ENCODE measurements around the gene LRIG1. TPM values are rescaled to one million over a fixed set of nuclear protein-coding genes. Genes with fewer than 3 reads are reported as not detected.

Gene LRIG1
- total RNA-seq, 1 donor from 2014 or later, result 30.2 TPM

DNA sequence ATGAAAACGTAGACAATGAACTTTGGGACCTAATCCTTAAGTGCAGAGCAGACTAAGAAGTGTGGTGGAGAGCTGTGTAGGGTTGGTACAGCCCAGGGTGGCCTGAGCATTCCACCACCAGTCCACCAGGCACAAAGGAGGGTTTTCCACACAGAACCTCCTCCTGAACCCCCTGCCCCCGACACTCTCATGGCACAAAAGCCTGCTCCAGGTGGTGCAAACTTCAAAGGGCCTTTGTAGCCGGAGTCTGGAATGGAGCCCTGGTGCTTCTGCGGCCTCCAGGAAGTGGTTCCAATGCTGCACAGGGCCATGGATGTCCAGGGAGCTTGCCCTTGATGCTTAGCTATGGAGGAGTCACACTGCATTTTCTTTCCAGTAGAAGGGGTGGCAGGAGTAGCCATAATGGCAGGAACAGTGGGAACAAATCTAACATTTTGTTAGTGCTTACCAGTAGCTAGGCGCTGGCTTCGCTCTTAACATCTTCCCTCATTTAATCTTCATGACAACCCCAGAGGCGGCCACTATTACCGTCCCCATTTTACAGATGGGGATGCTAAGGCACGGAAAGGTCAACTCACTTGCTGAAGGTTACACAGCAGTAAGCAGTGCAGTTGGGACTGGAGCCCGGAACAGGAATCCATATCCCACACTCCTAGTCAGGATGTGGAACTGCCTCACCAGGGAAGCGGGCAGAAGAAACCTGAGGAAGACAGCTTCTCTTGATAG is 68.6 kb downstream of the LRIG1 start:
- H3K9me3 Mint-ChIP-seq (ENCODE audit: unreplicated experiment), result peaks cover 14% of the 10 kb centered on the region
- DNase-seq, result no peak
- TF ChIP-seq, protein P1, sequence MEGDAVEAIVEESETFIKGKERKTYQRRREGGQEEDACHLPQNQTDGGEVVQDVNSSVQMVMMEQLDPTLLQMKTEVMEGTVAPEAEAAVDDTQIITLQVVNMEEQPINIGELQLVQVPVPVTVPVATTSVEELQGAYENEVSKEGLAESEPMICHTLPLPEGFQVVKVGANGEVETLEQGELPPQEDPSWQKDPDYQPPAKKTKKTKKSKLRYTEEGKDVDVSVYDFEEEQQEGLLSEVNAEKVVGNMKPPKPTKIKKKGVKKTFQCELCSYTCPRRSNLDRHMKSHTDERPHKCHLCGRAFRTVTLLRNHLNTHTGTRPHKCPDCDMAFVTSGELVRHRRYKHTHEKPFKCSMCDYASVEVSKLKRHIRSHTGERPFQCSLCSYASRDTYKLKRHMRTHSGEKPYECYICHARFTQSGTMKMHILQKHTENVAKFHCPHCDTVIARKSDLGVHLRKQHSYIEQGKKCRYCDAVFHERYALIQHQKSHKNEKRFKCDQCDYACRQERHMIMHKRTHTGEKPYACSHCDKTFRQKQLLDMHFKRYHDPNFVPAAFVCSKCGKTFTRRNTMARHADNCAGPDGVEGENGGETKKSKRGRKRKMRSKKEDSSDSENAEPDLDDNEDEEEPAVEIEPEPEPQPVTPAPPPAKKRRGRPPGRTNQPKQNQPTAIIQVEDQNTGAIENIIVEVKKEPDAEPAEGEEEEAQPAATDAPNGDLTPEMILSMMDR (IDR thresholded peaks at IDR 0.05; ENCODE audit: partially characterized antibody, unreplicated experiment), result no peak
- no peaks in the 10 kb centered on the region for H3K36me3 Mint-ChIP-seq (ENCODE audit: unreplicated experiment)
- H3K27ac Mint-ChIP-seq (ENCODE audit: unreplicated experiment), result no peak overlapping the region
- H3K27me3 Mint-ChIP-seq (ENCODE audit: unreplicated experiment), result peaks cover 4% of the 10 kb centered on the region
- H3K4me1 Mint-ChIP-seq (ENCODE audit: low read depth, unreplicated experiment), result peaks cover 40% of the 10 kb centered on the region
- H3K4me3 Mint-ChIP-seq (ENCODE audit: unreplicated experiment), result no peak overlapping the region

DNA sequence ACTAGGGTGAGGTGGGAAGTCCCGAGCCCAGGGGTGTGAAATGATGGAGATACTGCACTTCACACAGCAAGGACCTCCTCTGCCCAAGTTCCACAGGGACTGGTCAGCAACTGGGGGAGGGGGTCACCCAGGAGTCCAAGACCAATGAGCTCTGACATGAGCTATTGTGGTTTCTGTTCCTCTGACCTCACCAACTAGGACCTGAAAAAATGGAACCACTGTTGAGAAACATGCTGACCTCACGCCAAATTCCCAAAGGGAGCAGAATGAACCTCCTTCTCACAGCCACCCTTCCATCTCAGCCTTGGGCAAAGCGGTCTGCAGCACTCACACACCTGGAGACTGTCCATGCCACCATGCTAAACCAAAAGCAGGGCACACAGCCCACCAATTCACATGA is 69.3 kb downstream of the LRIG1 start:
- Mint-ChIP-seq H3K4me1 (ENCODE audit: low read depth, unreplicated experiment) (peaks cover 43% of the 10 kb centered on the region), H3K4me3 (ENCODE audit: unreplicated experiment) (no peak overlapping the region), H3K27ac (ENCODE audit: unreplicated experiment) (no peak overlapping the region), H3K27me3 (ENCODE audit: unreplicated experiment) (peaks cover 4% of the 10 kb centered on the region), H3K36me3 (ENCODE audit: unreplicated experiment) (no peaks in the 10 kb centered on the region), H3K9me3 (ENCODE audit: unreplicated experiment) (peaks cover 14% of the 10 kb centered on the region)
- DNase-seq, result no peak
- TF ChIP-seq, protein P1 (IDR thresholded peaks at IDR 0.05; ENCODE audit: partially characterized antibody, unreplicated experiment), result no peak

DNA sequence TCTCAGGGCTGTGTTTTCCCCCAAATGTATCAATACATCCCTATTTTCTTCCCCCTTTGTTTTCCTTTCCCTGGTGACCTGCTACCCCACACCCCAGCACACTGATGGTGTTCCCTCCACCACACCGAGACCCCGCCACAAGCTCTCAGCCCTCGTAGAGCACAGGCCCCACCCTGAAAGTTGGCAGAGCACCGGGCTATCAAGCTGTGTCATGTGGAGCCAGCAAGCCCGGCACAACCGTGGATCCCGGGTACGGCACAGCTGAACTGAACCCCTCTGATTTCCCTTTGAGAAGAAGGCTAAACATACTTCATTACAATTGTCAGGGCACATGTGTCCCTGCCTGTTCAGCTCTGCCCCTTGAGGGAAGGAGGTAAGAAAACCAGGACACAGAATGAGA is 69.9 kb downstream of the LRIG1 start:
- Mint-ChIP-seq H3K9me3 (ENCODE audit: unreplicated experiment) (peaks cover 14% of the 10 kb centered on the region), H3K27ac (ENCODE audit: unreplicated experiment) (peak overlapping the region; percentile 35), H3K27me3 (ENCODE audit: unreplicated experiment) (peaks cover 4% of the 10 kb centered on the region), H3K4me3 (ENCODE audit: unreplicated experiment) (no peak overlapping the region), H3K4me1 (ENCODE audit: low read depth, unreplicated experiment) (peaks cover 44% of the 10 kb centered on the region), H3K36me3 (ENCODE audit: unreplicated experiment) (no peaks in the 10 kb centered on the region)
- no peak for DNase-seq
- TF ChIP-seq, protein P1 (IDR thresholded peaks at IDR 0.05; ENCODE audit: partially characterized antibody, unreplicated experiment), result no peak

DNA sequence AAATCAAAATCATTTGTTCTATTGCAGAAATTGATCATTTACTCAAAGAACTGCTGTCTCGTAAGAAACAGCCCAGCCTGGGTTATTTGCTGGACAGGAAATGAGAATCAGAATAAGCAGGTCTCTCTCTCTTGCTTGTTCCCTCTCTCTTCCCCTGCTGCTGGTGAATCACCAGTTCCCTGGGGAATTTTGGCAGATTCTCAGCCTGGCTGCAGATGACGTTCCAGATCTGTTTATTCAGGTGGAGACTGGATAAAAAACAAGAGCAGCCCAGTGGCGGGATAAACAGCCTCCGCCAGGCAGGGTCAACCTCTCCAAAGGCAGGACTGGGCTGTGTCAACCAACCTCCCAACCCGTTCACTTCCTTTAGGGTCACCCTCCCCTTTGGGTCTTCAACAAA is 72.1 kb downstream of the LRIG1 start:
- H3K9me3 Mint-ChIP-seq (ENCODE audit: unreplicated experiment), result peaks cover 12% of the 10 kb centered on the region
- peaks cover 50% of the 10 kb centered on the region for H3K4me1 Mint-ChIP-seq (ENCODE audit: low read depth, unreplicated experiment)
- TF ChIP-seq, protein P1 (IDR thresholded peaks at IDR 0.05; ENCODE audit: partially characterized antibody, unreplicated experiment), result no peak
- H3K4me3 Mint-ChIP-seq (ENCODE audit: unreplicated experiment), result peak overlapping the region; percentile 73
- H3K27ac Mint-ChIP-seq (ENCODE audit: unreplicated experiment), result peak overlapping the region; percentile 62
- H3K36me3 Mint-ChIP-seq (ENCODE audit: unreplicated experiment), result no peaks in the 10 kb centered on the region
- peak; percentile 60 for DNase-seq
- peaks cover 3% of the 10 kb centered on the region for H3K27me3 Mint-ChIP-seq (ENCODE audit: unreplicated experiment)

DNA sequence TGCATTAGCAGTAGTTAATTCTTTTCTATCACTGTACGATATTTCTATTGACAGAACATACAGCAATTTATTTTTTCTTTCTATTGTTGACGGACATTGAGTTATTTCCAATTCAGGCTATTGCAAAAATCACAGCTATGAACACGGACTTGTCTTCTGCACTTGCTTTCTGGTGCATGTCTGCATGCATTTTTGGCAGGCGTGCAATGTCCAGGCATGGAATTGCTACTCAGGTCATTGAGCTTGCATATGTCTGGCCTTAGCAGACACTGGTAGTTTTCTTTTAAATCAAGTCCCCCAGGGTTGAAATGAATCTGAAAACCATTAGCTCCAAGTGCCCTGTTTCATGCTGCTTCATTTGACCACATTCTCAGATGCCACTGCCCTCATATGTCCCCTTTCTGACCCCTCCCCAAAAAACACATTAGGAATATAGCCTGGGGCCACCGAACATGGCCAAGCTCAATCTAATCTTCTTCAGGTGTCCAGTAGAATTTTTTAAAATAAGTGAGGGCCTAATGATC is 72.8 kb downstream of the LRIG1 start:
- TF ChIP-seq, protein P1 (IDR thresholded peaks at IDR 0.05; ENCODE audit: partially characterized antibody, unreplicated experiment), result no peak
- H3K4me3 Mint-ChIP-seq (ENCODE audit: unreplicated experiment), result peak overlapping the region; percentile 73
- H3K27me3 Mint-ChIP-seq (ENCODE audit: unreplicated experiment), result peaks cover 3% of the 10 kb centered on the region
- H3K36me3 Mint-ChIP-seq (ENCODE audit: unreplicated experiment), result peaks cover 3% of the 10 kb centered on the region
- no peak for DNase-seq
- H3K9me3 Mint-ChIP-seq (ENCODE audit: unreplicated experiment), result peaks cover 12% of the 10 kb centered on the region
- H3K27ac Mint-ChIP-seq (ENCODE audit: unreplicated experiment), result peak overlapping the region; percentile 62
- peaks cover 50% of the 10 kb centered on the region for H3K4me1 Mint-ChIP-seq (ENCODE audit: low read depth, unreplicated experiment)
